ENCODE measurements around the gene FURIN.

DNA sequence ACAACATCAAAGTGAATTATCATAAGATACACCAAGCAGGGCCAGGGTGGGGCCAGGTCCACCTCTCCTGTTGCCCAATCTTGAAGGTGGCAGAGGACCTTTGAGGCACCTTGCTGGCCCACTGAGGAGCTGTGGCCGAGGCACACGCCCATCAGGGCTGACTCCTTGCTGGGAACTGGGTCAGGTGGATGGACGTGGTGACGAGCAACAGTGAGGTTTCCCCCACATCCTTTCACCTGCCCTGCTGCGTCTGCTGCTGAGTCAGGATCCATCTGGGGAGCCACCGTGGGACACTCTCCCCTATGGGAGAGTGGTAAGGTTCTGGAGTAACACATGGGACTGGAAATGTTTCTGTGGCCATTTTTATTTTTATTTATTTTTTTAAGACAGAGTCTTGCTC, 17.3 kb upstream of the FURIN start:
- TF ChIP-seq, protein P1, sequence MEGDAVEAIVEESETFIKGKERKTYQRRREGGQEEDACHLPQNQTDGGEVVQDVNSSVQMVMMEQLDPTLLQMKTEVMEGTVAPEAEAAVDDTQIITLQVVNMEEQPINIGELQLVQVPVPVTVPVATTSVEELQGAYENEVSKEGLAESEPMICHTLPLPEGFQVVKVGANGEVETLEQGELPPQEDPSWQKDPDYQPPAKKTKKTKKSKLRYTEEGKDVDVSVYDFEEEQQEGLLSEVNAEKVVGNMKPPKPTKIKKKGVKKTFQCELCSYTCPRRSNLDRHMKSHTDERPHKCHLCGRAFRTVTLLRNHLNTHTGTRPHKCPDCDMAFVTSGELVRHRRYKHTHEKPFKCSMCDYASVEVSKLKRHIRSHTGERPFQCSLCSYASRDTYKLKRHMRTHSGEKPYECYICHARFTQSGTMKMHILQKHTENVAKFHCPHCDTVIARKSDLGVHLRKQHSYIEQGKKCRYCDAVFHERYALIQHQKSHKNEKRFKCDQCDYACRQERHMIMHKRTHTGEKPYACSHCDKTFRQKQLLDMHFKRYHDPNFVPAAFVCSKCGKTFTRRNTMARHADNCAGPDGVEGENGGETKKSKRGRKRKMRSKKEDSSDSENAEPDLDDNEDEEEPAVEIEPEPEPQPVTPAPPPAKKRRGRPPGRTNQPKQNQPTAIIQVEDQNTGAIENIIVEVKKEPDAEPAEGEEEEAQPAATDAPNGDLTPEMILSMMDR (IDR thresholded peaks at IDR 0.05), result no peak
- TF ChIP-seq POLR2A (IDR thresholded peaks at IDR 0.05) (no peak), EP300 (IDR thresholded peaks at IDR 0.05) (no peak)

Measured in tibial nerve (tissue), 4 donors.